NCI-H446 treated with DMSO at 0.1 percent for 48 hours (cell line): ENCODE data around the gene INPP5E.

Experiments
- DNase-seq: peaks from one replicate; lab custom pipeline; 2025; lab: John Stamatoyannopoulos, UW

The INPP5E gene

GRCh38 chr9:136386018-136386417, 53.6 kb downstream of the INPP5E start:
- peak; percentile 43 for DNase-seq

GRCh38 chr9:136385015-136385414, 54.6 kb downstream of the INPP5E start:
- DNase-seq, result no peak

GRCh38 chr9:136383436-136383835, 56.2 kb downstream of the INPP5E start:
- DNase-seq, result no peak

- DNase-seq, result no peak
Measured at GRCh38 chr9:136381966-136382513, 57.6 kb downstream of the INPP5E start.

- DNase-seq, result no peak
Measured at GRCh38 chr9:136381311-136381710, 58.3 kb downstream of the INPP5E start.

- no peak for DNase-seq
Measured at GRCh38 chr9:136380381-136380780, 59.3 kb downstream of the INPP5E start.

GRCh38 chr9:136379891-136380290, 59.8 kb downstream of the INPP5E start:
- DNase-seq, result no peak

GRCh38 chr9:136379401-136379800, 60.2 kb downstream of the INPP5E start:
- no peak for DNase-seq

GRCh38 chr9:136379003-136379287, 60.7 kb downstream of the INPP5E start:
- no peak for DNase-seq
